ENCODE results near the gene ADAMTS13. TPM values are rescaled to one million over a fixed set of nuclear protein-coding genes. Genes with fewer than 3 reads are reported as not detected.

ADAMTS13 gene
- total RNA-seq, 2 experiments from 2014 or later, result 3.2 to 3.5 TPM

DNA sequence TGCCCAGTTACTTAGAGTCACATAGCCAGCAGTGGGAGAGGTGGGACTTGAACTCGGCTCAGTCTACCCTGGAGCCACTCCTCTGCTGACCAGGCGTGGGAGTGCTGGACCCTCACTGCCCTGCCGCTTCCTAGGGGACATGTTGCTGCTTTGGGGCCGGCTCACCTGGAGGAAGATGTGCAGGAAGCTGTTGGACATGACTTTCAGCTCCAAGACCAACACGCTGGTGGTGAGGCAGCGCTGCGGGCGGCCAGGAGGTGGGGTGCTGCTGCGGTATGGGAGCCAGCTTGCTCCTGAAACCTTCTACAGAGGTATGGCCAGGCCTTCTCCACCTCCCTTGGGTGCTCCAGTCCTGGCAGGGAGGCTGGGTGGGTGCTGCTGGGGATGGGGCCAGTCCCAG lies 34.2 kb downstream of the ADAMTS13 start:
- Mint-ChIP-seq H3K27ac (no peak overlapping the region), H3K9me3 (no peaks in the 10 kb centered on the region), H3K36me3 (no peaks in the 10 kb centered on the region), H3K4me3 (no peak overlapping the region), H3K4me1 (peaks cover 2% of the 10 kb centered on the region), H3K27me3 (peaks cover 9% of the 10 kb centered on the region)
- ATAC-seq (ENCODE audit: low read depth), result no peak
- no peak for DNase-seq
- POLR2A ChIA-PET, result no interaction called here

DNA sequence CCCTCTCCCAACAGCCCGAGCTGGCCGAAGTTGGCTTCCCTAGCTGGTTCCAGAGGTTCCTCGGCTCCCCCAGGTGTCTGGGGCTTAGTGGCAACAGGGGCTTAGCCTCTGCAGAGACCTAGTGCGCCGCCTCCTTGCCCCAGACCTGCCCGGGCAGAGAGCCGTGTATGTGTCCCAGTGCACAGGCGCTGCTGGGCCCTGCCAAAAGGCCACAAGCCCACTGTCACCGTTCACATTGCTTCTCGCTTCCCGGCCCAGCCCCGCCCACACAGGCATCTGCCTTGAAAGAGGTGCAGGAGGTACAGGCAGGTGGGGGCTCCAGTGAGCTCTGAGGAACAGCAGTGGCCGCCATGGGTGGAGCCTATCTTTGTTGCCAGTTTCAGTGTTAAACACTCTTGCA lies 35.1 kb downstream of the ADAMTS13 start:
- POLR2A ChIA-PET, result no interaction called here
- H3K4me1 Mint-ChIP-seq, result peaks cover 2% of the 10 kb centered on the region
- DNase-seq (no peak), ATAC-seq (ENCODE audit: low read depth) (no peak)
- no peaks in the 10 kb centered on the region for H3K9me3 Mint-ChIP-seq
- no peak overlapping the region for H3K27ac Mint-ChIP-seq
- H3K4me3 Mint-ChIP-seq, result no peak overlapping the region
- no peaks in the 10 kb centered on the region for H3K36me3 Mint-ChIP-seq
- H3K27me3 Mint-ChIP-seq, result peaks cover 11% of the 10 kb centered on the region

DNA sequence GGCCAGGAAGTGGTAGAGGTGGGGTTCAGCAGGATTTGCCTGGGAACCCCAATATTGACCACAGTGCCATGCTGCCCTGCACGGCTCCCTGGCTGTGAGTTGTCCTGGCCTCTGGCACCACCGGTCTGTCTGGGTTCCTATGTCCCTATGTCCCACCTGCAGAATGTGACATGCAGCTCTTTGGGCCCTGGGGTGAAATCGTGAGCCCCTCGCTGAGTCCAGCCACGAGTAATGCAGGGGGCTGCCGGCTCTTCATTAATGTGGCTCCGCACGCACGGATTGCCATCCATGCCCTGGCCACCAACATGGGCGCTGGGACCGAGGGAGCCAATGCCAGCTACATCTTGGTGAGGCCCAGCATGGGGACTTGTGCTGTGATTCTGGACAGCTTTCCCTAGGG lies 35.6 kb downstream of the ADAMTS13 start:
- POLR2A ChIA-PET, result interaction anchor here (0.8 to 1.0 kb wide), 2 partner anchors 20 to 87 kb away, joined by 3 read pairs; no protein-coding TSS in a partner anchor
- H3K4me3 Mint-ChIP-seq, result no peak overlapping the region

DNA sequence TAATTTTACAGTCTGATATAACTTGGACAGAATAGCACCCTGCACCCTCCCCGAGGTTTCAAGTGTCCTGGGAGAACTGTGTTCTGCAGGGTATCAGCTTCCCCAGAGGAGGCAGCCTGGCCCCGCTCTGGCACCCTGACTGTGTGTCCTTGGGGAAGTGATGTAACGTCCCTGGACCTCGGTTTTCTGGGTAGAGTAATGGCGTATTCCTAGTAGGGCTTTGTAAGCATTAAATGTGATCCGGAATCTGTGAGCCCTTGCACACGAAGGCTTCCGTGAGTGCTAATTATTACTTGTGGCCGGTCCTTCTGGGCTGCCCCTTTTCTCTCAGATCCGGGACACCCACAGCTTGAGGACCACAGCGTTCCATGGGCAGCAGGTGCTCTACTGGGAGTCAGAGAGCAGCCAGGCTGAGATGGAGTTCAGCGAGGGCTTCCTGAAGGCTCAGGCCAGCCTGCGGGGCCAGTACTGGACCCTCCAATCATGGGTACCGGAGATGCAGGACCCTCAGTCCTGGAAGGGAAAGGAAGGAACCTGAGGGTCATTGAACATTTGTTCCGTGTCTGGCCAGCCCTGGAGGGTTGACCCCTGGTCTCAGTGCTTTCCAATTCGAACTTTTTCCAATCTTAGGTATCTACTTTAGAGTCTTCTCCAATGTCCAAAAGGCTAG lies 36.6 kb downstream of the ADAMTS13 start:
- POLR2A ChIA-PET, result interaction anchor here (0.6 to 1.1 kb wide), 5 partner anchors 19 to 111 kb away, joined by 3 read pairs; partner anchors contain the start of genes MED22 and RPL7A
- ATAC-seq (ENCODE audit: low read depth), result no peak
- no peak overlapping the region for H3K27ac Mint-ChIP-seq
- H3K9me3 Mint-ChIP-seq, result no peaks in the 10 kb centered on the region
- DNase-seq, result no peak
- H3K36me3 Mint-ChIP-seq, result no peaks in the 10 kb centered on the region
- H3K4me1 Mint-ChIP-seq, result peaks cover 2% of the 10 kb centered on the region
- H3K27me3 Mint-ChIP-seq, result peaks cover 15% of the 10 kb centered on the region
- peak overlapping the region; percentile 93 for H3K4me3 Mint-ChIP-seq

More for the DNA sequence above, 35.6 kb downstream of the ADAMTS13 start:
- Mint-ChIP-seq H3K4me1 (peaks cover 2% of the 10 kb centered on the region), H3K27ac (no peak overlapping the region), H3K36me3 (no peaks in the 10 kb centered on the region), H3K27me3 (peaks cover 11% of the 10 kb centered on the region), H3K9me3 (no peaks in the 10 kb centered on the region)
- DNase-seq (no peak), ATAC-seq (ENCODE audit: low read depth) (no peak)

DNA sequence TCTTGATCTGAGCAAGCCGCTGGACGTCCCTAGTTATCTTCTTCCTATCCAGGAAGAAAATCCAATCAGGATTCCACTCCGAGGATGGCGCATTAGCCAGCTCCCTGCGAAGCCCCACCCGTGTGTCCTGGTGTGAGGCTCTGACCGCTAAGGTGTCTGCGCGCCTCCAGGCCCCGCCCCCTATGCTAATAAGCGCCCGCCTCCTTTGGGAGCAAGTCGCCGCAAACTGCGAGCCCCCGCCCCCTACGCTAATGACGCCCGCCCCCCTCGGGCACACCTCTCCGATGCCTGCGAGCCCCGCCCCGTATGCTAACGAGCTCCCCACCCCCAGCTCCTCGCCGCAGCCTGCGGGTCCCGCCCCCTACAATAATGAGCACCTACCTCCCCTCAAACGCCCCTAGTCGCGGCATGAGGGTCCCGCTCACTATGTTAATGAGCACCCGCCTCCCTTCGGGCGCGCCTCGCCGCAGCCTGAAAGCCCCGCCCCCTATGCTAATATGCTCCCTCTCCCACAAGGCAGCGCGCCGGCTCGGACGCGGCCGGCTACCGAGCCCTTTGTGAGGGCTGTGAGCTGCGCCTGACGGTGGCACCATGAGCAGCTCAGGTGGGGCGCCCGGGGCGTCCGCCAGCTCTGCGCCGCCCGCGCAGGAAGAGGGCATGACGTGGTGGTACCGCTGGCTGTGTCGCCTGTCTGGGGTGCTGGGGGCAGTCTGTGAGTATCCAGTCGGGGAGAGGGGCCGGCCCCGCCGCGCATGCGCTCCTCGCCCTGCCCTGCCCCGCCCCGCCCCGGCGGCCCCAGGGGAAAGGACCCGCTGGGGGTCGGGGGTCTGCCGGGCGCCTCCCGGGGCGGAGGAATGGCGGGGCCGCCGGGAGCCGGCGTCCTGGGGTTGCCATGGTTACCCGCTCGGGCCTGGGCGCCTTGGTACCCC lies 37.6 kb downstream of the ADAMTS13 start, which contains the start of gene CACFD1:
CACFD1 (plus strand) TSS at position 503 of the 929 bp plus-strand sequence; CDS start at position 592, 89 bp downstream.
- Mint-ChIP-seq H3K9me3 (no peaks in the 10 kb centered on the region), H3K27me3 (peaks cover 15% of the 10 kb centered on the region)

DNA sequence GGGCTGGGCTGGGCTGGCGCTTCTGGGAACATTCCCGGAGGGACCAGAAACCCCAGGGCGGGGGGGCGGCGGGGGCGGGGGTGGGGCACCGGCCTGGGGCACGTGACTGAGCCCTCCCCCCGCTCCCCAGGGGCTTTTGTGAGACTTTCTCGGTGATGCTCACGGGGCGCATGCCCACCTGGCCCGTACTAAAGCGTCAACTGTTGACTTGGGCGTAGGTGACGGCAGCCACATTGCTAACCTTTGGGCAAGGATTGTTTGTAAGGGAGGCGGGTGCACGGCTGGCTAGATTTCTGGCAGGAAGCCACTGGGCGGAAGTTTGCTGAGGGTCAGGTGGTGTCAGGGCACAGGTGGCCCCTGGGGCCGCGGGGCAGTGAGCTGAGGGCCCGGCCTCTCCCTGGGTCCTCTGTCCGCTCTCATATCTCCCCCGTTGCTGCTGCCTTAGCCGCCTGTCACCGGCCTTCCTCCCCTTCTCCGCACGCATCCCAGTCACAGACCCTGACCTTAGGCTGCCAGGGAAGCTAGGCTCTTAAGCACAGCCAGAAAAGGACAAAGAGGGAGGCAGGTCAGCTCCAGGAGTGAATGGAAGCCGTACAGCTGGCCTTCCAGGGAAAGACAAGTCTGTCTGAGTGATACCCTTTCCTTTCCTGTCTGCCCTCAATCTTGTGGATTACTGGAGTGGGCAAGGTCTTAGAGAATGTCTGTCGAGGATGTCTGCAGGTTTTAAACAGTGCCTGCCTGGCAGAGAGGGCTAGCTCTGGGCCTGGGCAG lies 38.4 kb downstream of the ADAMTS13 start:
- no peak for ATAC-seq (ENCODE audit: low read depth)
- H3K9me3 Mint-ChIP-seq, result no peaks in the 10 kb centered on the region
- H3K27me3 Mint-ChIP-seq, result peaks cover 15% of the 10 kb centered on the region
- no peak for DNase-seq
- peak overlapping the region; percentile 66 for H3K4me3 Mint-ChIP-seq
- H3K36me3 Mint-ChIP-seq, result no peaks in the 10 kb centered on the region
- H3K4me1 Mint-ChIP-seq, result peaks cover 2% of the 10 kb centered on the region
- POLR2A ChIA-PET, result interaction anchor here (0.9 kb wide), 1 partner anchor 18 kb away, joined by 5 read pairs; the partner anchor contains the start of gene SLC2A6
- peak overlapping the region; percentile 42 for H3K27ac Mint-ChIP-seq

More for the DNA sequence above, 37.6 kb downstream of the ADAMTS13 start, which contains the start of gene CACFD1:
- Mint-ChIP-seq H3K27ac (peak within 1 kb of the TSS; percentile 82), H3K4me1 (peaks cover 2% of the 10 kb centered on the region), H3K4me3 (peak within 1 kb of the TSS; percentile 93), H3K36me3 (no peaks in the 10 kb centered on the region)
- POLR2A ChIA-PET, result interaction anchor here (0.5 to 1.1 kb wide), 5 partner anchors 11 to 112 kb away, joined by 3 to 5 read pairs (median 3); partner anchors contain the start of genes MED22, RPL7A and SLC2A6
- DNase-seq (peak; percentile 90), ATAC-seq (ENCODE audit: low read depth) (peak; percentile 89)

DNA sequence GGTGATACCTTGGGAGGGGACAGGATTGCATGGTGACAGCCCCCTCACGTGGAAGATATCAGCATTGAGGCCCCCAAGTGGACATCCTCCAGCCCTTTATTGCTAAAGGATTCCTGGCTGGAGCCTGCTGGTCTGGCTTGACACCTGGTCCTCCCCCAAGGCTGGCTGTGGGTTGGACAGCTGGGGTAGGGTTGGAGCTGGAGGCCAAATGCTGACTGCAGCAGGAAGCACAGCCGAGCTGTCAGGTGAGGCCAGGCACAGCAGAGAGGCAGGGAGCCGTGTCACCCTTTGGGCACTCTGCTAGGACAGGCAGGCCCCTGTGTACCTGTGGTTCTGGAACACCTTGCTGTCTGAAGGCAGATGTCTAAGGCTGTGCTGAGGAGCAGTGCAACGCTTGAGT lies 39.8 kb downstream of the ADAMTS13 start:
- no peaks in the 10 kb centered on the region for H3K9me3 Mint-ChIP-seq
- ATAC-seq (ENCODE audit: low read depth), result no peak
- no peak overlapping the region for H3K27ac Mint-ChIP-seq
- DNase-seq, result no peak
- no peak overlapping the region for H3K4me3 Mint-ChIP-seq
- no peaks in the 10 kb centered on the region for H3K36me3 Mint-ChIP-seq
- POLR2A ChIA-PET, result no interaction called here
- peaks cover 2% of the 10 kb centered on the region for H3K4me1 Mint-ChIP-seq
- peaks cover 15% of the 10 kb centered on the region for H3K27me3 Mint-ChIP-seq

DNA sequence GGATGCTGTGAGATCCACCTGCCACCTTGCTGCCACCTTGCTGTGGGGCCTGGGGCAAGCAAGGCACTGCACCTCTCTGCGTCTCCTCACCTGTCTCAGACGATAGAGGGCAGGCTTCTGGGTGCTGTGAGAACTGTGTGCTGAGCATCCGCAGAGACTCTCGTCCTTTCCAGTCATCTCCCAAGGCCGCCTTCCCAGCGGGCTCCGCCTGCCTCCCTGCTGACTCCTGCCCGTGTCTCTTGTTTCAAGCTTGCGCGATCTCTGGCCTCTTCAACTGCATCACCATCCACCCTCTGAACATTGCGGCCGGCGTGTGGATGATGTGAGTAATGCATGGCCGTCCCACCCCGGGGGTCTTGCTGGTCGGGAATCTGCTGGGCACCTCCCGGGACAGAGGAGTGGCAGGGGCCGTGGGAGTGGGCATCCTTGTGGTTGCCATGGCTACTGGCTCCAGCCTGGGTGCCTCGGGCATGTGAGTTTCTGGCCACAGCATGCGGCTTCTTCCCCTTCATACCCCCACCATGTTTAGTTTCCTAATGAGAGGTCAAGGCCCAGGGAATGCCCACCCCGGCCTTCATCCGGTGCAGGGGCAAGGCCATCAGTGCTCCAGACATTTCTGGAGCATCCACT lies 41.2 kb downstream of the ADAMTS13 start:
- DNase-seq, result no peak
- no peak overlapping the region for H3K27ac Mint-ChIP-seq
- no peak for ATAC-seq (ENCODE audit: low read depth)
- peaks cover 2% of the 10 kb centered on the region for H3K4me1 Mint-ChIP-seq
- POLR2A ChIA-PET, result no interaction called here
- peaks cover 15% of the 10 kb centered on the region for H3K27me3 Mint-ChIP-seq
- no peaks in the 10 kb centered on the region for H3K36me3 Mint-ChIP-seq
- no peaks in the 10 kb centered on the region for H3K9me3 Mint-ChIP-seq
- no peak overlapping the region for H3K4me3 Mint-ChIP-seq

DNA sequence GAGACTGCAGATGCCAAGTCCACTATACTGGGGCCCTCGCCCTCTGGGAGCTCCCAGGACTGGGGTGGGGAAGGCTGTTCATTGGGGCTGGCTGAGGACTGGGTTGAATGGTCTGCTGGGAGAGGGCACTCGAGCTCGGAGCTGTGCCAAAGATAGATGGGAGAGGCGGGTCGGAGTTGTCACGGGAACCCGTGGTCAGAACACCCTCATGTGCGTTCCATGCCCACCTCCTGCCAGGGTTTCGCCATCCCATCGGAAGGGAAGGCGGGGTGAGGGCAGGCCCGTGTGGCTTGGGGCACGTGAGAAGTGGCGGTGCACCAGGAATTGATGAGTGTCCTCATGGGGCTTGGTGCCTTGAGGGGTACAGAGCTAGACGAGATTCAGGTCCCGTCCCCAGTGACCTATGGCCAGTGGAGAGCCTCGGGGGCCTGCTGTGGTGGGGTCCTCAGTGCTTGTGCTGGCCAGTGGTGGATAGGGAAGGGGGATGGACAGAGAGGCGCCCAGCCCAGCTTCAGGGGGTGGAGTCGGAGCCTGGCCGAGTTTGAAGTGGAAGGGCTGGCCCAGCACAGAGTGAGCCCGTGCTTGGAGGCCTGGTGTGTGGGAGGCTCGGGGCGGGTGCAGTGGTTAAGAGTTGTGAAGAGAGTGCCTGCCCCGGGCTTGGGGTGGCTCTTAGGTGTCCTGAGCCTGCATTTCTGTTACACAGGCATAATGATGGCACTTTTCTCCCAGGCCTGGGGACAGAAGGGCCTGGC lies 41.9 kb downstream of the ADAMTS13 start:
- Mint-ChIP-seq H3K4me1 (peaks cover 2% of the 10 kb centered on the region), H3K9me3 (no peaks in the 10 kb centered on the region), H3K4me3 (no peak overlapping the region), H3K27me3 (peaks cover 15% of the 10 kb centered on the region), H3K27ac (no peak overlapping the region), H3K36me3 (no peaks in the 10 kb centered on the region)
- POLR2A ChIA-PET, result no interaction called here
- ATAC-seq (ENCODE audit: low read depth) (no peak), DNase-seq (no peak)

DNA sequence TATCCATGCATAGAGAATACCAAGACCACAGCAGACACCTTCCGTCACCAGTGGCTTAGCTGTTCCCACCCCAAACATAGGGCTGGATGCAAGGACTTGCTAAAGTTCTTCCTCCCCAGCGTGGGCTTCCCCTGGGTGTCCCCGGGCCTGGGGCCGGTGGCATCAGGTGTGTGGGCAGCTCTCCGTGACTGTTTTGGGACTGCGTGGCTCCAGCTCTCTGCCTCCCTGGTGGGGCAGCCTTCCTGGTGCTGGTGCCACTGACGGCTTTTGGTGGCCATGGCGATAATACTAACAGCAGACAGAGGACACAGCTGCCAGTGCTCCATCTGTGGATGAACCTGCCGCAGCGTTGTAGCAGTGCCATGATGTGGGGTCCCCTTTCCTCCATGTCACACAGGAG lies 42.5 kb downstream of the ADAMTS13 start:
- H3K27me3 Mint-ChIP-seq, result peaks cover 15% of the 10 kb centered on the region
- ATAC-seq (ENCODE audit: low read depth), result no peak
- peaks cover 2% of the 10 kb centered on the region for H3K4me1 Mint-ChIP-seq
- no peak overlapping the region for H3K27ac Mint-ChIP-seq
- no peaks in the 10 kb centered on the region for H3K9me3 Mint-ChIP-seq
- no peaks in the 10 kb centered on the region for H3K36me3 Mint-ChIP-seq
- no peak for DNase-seq
- POLR2A ChIA-PET, result no interaction called here
- H3K4me3 Mint-ChIP-seq, result no peak overlapping the region

DNA sequence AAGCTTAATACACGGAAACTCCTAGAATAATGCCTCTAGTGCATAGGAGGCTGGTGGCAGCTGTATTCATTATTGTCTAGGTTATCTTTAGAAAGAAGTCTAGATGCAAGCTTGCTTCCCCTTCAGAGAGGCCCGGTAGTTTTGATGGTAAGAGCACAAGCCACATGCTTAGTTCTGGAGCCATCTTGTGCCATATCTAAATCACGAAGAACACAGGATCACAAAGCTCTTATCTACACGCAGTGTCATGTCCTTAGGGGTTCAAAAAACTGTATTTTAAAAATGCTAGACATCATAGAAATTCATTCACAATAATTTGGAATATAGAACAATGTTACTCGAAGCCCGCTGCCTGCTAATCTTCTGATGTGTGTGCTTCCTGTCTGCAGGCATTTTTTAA lies 43.8 kb downstream of the ADAMTS13 start:
- peaks cover 10% of the 10 kb centered on the region for H3K27me3 Mint-ChIP-seq
- H3K4me3 Mint-ChIP-seq, result no peak overlapping the region

DNA sequence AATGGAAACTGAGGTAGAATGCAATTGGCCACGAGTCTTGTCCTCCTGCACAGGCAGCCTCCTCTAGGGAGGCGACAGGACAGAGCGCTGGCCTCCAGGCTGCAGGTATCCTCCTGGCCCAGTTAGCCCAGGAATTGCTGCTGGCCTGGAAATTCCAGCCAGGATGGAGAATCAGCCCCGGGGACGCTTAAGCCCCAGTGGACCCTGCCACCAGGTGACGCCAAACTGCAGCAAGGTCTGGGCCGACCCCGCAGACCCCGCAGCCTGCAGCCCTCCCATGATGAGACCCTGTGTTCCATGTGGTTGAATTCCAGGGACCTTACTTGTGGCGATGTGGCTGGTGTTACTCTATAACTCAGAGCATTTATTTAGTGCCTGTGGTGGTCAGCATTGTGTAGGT lies 44.9 kb downstream of the ADAMTS13 start:
- H3K27me3 Mint-ChIP-seq, result peaks cover 4% of the 10 kb centered on the region
- no peak for ATAC-seq (ENCODE audit: low read depth)
- no peak overlapping the region for H3K27ac Mint-ChIP-seq
- no peak overlapping the region for H3K4me3 Mint-ChIP-seq
- no peaks in the 10 kb centered on the region for H3K36me3 Mint-ChIP-seq
- DNase-seq, result no peak
- POLR2A ChIA-PET, result no interaction called here
- H3K4me1 Mint-ChIP-seq, result no peaks in the 10 kb centered on the region
- H3K9me3 Mint-ChIP-seq, result no peaks in the 10 kb centered on the region

More for the DNA sequence above, 43.8 kb downstream of the ADAMTS13 start:
- DNase-seq (no peak), ATAC-seq (ENCODE audit: low read depth) (no peak)
- POLR2A ChIA-PET, result interaction anchor here (0.8 kb wide), 1 partner anchor 13 kb away, joined by 6 read pairs; the partner anchor contains the start of gene SLC2A6
- Mint-ChIP-seq H3K27ac (no peak overlapping the region), H3K4me1 (no peaks in the 10 kb centered on the region), H3K36me3 (no peaks in the 10 kb centered on the region), H3K9me3 (no peaks in the 10 kb centered on the region)
